Mammary epithelial cell (primary cell): ENCODE measurements around the gene HES5.

Experiments
- EZH2 ChIP-seq: IDR thresholded peaks from 2 replicates; pipeline ENCODE4 v1.6.1; 2012; ENCODE audit warnings: low read length, inconsistent platforms, borderline replicate concordance
- TF ChIP-seq, protein P1 (sequence below), 2 donors: IDR thresholded peaks in 1 of 2; conservative IDR thresholded peaks in 1 of 2; 2 replicates each; pipeline ENCODE4 v1.5.1; 2011 to 2012; ENCODE audit warnings: inconsistent platforms in 2 of 2, low read length in 2 of 2, mild to moderate bottlenecking in 2 of 2, control low read depth in 1 of 2, low read depth in 1 of 2; ENCODE audit not compliant: insufficient read depth in 1 of 2; ENCODE audit errors: extremely low read depth in 1 of 2

GRCh38 chr1:2479618-2480017, 50.4 kb downstream of the HES5 start:
- TF ChIP-seq, protein P1, sequence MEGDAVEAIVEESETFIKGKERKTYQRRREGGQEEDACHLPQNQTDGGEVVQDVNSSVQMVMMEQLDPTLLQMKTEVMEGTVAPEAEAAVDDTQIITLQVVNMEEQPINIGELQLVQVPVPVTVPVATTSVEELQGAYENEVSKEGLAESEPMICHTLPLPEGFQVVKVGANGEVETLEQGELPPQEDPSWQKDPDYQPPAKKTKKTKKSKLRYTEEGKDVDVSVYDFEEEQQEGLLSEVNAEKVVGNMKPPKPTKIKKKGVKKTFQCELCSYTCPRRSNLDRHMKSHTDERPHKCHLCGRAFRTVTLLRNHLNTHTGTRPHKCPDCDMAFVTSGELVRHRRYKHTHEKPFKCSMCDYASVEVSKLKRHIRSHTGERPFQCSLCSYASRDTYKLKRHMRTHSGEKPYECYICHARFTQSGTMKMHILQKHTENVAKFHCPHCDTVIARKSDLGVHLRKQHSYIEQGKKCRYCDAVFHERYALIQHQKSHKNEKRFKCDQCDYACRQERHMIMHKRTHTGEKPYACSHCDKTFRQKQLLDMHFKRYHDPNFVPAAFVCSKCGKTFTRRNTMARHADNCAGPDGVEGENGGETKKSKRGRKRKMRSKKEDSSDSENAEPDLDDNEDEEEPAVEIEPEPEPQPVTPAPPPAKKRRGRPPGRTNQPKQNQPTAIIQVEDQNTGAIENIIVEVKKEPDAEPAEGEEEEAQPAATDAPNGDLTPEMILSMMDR (conservative IDR thresholded peaks at IDR 0.05 in 1 of 2, IDR thresholded peaks at IDR 0.05 in 1 of 2; ENCODE audit: extremely low read depth in 1 of 2, insufficient read depth in 1 of 2, low read depth in 1 of 2, low read length in 2 of 2): no peak
- TF ChIP-seq EZH2: no peak
